ENCODE data around the gene CRISP1.

DNA sequence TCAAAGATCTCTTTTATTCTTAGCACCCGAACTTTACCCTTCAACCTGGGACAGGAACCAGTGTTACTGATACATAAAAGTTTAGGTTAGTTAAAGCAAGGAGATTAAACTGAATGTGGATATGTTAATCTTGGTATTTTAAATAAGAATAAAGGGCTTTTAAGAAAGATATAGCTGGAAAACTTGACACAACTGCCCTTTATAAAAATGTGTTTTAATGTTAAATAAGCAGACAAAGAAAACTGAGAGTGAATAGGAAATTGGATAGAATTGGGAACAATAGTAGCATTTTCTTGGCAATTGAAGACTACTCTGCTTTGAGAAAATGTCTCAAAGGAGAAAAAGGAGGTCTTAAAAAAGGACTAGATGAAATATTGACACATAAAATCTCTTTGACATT is 45.9 kb upstream of the CRISP1 start:
- TF ChIP-seq, protein P1, sequence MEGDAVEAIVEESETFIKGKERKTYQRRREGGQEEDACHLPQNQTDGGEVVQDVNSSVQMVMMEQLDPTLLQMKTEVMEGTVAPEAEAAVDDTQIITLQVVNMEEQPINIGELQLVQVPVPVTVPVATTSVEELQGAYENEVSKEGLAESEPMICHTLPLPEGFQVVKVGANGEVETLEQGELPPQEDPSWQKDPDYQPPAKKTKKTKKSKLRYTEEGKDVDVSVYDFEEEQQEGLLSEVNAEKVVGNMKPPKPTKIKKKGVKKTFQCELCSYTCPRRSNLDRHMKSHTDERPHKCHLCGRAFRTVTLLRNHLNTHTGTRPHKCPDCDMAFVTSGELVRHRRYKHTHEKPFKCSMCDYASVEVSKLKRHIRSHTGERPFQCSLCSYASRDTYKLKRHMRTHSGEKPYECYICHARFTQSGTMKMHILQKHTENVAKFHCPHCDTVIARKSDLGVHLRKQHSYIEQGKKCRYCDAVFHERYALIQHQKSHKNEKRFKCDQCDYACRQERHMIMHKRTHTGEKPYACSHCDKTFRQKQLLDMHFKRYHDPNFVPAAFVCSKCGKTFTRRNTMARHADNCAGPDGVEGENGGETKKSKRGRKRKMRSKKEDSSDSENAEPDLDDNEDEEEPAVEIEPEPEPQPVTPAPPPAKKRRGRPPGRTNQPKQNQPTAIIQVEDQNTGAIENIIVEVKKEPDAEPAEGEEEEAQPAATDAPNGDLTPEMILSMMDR (IDR thresholded peaks at IDR 0.05; ENCODE audit: low read depth, low read length, poor library complexity, severe bottlenecking): no peak
- no peak for TF ChIP-seq EZH2phosphoT487 (IDR thresholded peaks at IDR 0.05; ENCODE audit: borderline replicate concordance, low read length)
